ENCODE results near the gene CUEDC1. TPM values are rescaled to one million over a fixed set of nuclear protein-coding genes. Genes with fewer than 3 reads are reported as not detected.

The CUEDC1 gene
- total and polyA plus RNA-seq, 2 of the 13 experiments (the other 11 are each of a cell fraction or from before 2014, with no cell fraction given) = 7.4 to 12.9 TPM

GRCh38 chr17:57852092-57852954 lies 102.9 kb downstream of the CUEDC1 start (continued):
- TF ChIP-seq REXO4 (CRISPR knock-in tag; IDR thresholded peaks at IDR 0.05; ENCODE audit: borderline replicate concordance) = no peak
- TF ChIP-seq CENPBD1 (CRISPR knock-in tag; IDR thresholded peaks at IDR 0.05; ENCODE audit: borderline replicate concordance, low read depth) = no peak
- TF ChIP-seq RNF219 (CRISPR knock-in tag; IDR thresholded peaks at IDR 0.05) = no peak
- TF ChIP-seq MTA1 (CRISPR knock-in tag; IDR thresholded peaks at IDR 0.05; ENCODE audit: borderline replicate concordance) = peak; percentile 19; the same call in 1 of the 2 replicates
- TF ChIP-seq HNF1B (CRISPR knock-in tag; IDR thresholded peaks at IDR 0.05) = peak; percentile 65
- no peak for TF ChIP-seq THRA (CRISPR knock-in tag; IDR thresholded peaks at IDR 0.05; ENCODE audit: borderline replicate concordance)
- TF ChIP-seq HNF4A (CRISPR knock-in tag; IDR thresholded peaks at IDR 0.05) = peak; percentile 26; the same call in 1 of the 2 replicates
- TF ChIP-seq ZBTB43 (CRISPR knock-in tag; conservative IDR thresholded peaks at IDR 0.05) = no peak
- TF ChIP-seq TSC22D2 (CRISPR knock-in tag; IDR thresholded peaks at IDR 0.05; ENCODE audit: borderline replicate concordance) = 0 out of 2 replicates have a peak, but pooled peaks have one; percentile 51
- TF ChIP-seq GPN1 (CRISPR knock-in tag; IDR thresholded peaks at IDR 0.05; ENCODE audit: borderline replicate concordance) = no peak
- TF ChIP-seq HDAC2 (CRISPR knock-in tag; IDR thresholded peaks at IDR 0.05) = 0 out of 2 replicates have a peak, but pooled peaks have one; percentile 16
- TF ChIP-seq MED1 (CRISPR knock-in tag; IDR thresholded peaks at IDR 0.05) = 0 out of 2 replicates have a peak, but pooled peaks have one; percentile 20
- no peak for TF ChIP-seq HDAC6 (IDR thresholded peaks at IDR 0.05; ENCODE audit: low read depth, low read length)
- TF ChIP-seq ZNF782 (CRISPR knock-in tag; IDR thresholded peaks at IDR 0.05; ENCODE audit: borderline replicate concordance) = peak; percentile 26; the same call in 1 of the 2 replicates
- 0 out of 2 replicates have a peak, but pooled peaks have one; percentile 0 for TF ChIP-seq MTERF4 (CRISPR knock-in tag; IDR thresholded peaks at IDR 0.05)
- TF ChIP-seq ATF7-NPFF (CRISPR knock-in tag; IDR thresholded peaks at IDR 0.05; ENCODE audit: low read depth) = peak; percentile 61; the same call in 1 of the 2 replicates
- 0 out of 2 replicates have a peak, but pooled peaks have one; percentile 2 for TF ChIP-seq SAP130 (CRISPR knock-in tag; IDR thresholded peaks at IDR 0.05; ENCODE audit: low read depth)
- peak; percentile 71; the same call in 1 of the 2 replicates for TF ChIP-seq ZNF44 (CRISPR knock-in tag; IDR thresholded peaks at IDR 0.05)

Data from HepG2 (cell line).